ENCODE measurements around the gene CTLA4. TPM values are rescaled to one million over a fixed set of nuclear protein-coding genes. Genes with fewer than 3 reads are reported as not detected.

Gene CTLA4
- total and polyA plus RNA-seq, 9 of the 15 experiments (the other 6 are each of a cell fraction or from before 2014, with no cell fraction given) = 0.10 to 0.22 (median 0.11) TPM; not detected in 4

GRCh38 chr2:203918264-203918663, 50.7 kb downstream of the CTLA4 start:
- H3K4me3 ChIP-seq = no peak overlapping the region
- H2AFZ ChIP-seq (ENCODE audit: low read depth, low read length) = no peak overlapping the region
- DNase-seq (ENCODE audit: extremely low read depth in 1 of 4, low spot score in 3 of 4) (no peak), FAIRE-seq (no peak), ATAC-seq (no peak)
- no peaks in the 10 kb centered on the region for H3K36me3 ChIP-seq (ENCODE audit: control insufficient read depth, insufficient read depth, low read length)
- no peaks in the 10 kb centered on the region; a peak in 2 of 5 replicates for H3K27me3 ChIP-seq (ENCODE audit: control insufficient read depth in 2 of 2, insufficient read depth in 2 of 2, low read length in 2 of 2)
- WGBS (ENCODE audit: insufficient coverage, low coverage, missing lambda C conversion rate) = 0% methylated on average over 3 of the region's 7 CpGs
- no peaks in the 10 kb centered on the region for H3K9me3 ChIP-seq (replicated peaks; ENCODE audit: control insufficient read depth, insufficient read depth, low read depth, low read length)
- no peaks in the 10 kb centered on the region for H4K20me1 ChIP-seq (replicated peaks; ENCODE audit: control insufficient read depth, insufficient read depth, low read length)
- TF ChIP-seq NBN (IDR thresholded peaks at IDR 0.05; ENCODE audit: low read depth) (no peak), ZNF655 (CRISPR knock-in tag; IDR thresholded peaks at IDR 0.05) (no peak), TAF1 (IDR thresholded peaks at IDR 0.05; ENCODE audit: control insufficient read depth, extremely low read depth, insufficient read depth, low read length, severe bottlenecking) (no peak), BRD4 (IDR thresholded peaks at IDR 0.05) (no peak), CAMTA2 (CRISPR knock-in tag; conservative IDR thresholded peaks at IDR 0.05) (no peak), FOS (IDR thresholded peaks at IDR 0.05; ENCODE audit: extremely low read depth, insufficient read length) (no peak), ZNF174 (CRISPR knock-in tag; IDR thresholded peaks at IDR 0.05) (no peak), FOXJ3 (CRISPR knock-in tag; IDR thresholded peaks at IDR 0.05) (no peak), POLR2H (tag; IDR thresholded peaks at IDR 0.05; ENCODE audit: low read depth) (no peak), THRAP3 (IDR thresholded peaks at IDR 0.05; ENCODE audit: borderline replicate concordance) (no peak), ERF (CRISPR knock-in tag; IDR thresholded peaks at IDR 0.05) (no peak), XRCC5 (IDR thresholded peaks at IDR 0.05; ENCODE audit: low read depth, low read length) (no peak), NR3C1 (CRISPR knock-in tag; IDR thresholded peaks at IDR 0.05) (no peak)
- H3K27ac ChIP-seq (ENCODE audit: extremely low read depth, low read depth, low read length) = no peak overlapping the region
- no peak overlapping the region for H3K4me2 ChIP-seq (ENCODE audit: insufficient read depth, low read length)
- BruUV-seq (replicated peaks) = no TSS peak
- H3K79me2 ChIP-seq (ENCODE audit: control insufficient read depth, insufficient read depth, low read length) = no peaks in the 10 kb centered on the region
- POLR2A ChIA-PET = no interaction called here
- intact Hi-C loops (cut with micrococcal nuclease) (no loop called here), in situ Hi-C loops (cut with MboI) (no loop called here)
- H3K4me1 ChIP-seq (replicated peaks in 1 of 2; ENCODE audit: control insufficient read depth in 2 of 2, insufficient read depth in 2 of 2, low read length in 2 of 2) = no peaks in the 10 kb centered on the region
- no peaks in the 10 kb centered on the region for H3K9me1 ChIP-seq (ENCODE audit: control insufficient read depth, insufficient read depth, low read length)
- no peak overlapping the region for H3K9ac ChIP-seq (ENCODE audit: insufficient read depth in 1 of 2, low read depth in 2 of 2, low read length in 2 of 2)
- CTCF ChIA-PET (ENCODE audit: low intra/inter-chr PET ratio) = no interaction called here
